KBM-7 (cell line): ENCODE data around the gene CST11.
A peak's percentile ranks its signal among the peaks of the same experiment; 100 is the strongest.

Experiments
- DNase-seq: peaks from one replicate; pipeline ENCODE4 v3.0.0-alpha.2; 2015
- in situ Hi-C: fragments of 300-500 bp; cut with MboI; formaldehyde crosslinking; loops from 2 replicates; pipeline ENCODE4 v1.14.3; 2020; ENCODE audit warnings: low sequenced_read_pairs, low pct_unique_long_range_greater_than_20kb, mixed read lengths

CST11 gene

DNA sequence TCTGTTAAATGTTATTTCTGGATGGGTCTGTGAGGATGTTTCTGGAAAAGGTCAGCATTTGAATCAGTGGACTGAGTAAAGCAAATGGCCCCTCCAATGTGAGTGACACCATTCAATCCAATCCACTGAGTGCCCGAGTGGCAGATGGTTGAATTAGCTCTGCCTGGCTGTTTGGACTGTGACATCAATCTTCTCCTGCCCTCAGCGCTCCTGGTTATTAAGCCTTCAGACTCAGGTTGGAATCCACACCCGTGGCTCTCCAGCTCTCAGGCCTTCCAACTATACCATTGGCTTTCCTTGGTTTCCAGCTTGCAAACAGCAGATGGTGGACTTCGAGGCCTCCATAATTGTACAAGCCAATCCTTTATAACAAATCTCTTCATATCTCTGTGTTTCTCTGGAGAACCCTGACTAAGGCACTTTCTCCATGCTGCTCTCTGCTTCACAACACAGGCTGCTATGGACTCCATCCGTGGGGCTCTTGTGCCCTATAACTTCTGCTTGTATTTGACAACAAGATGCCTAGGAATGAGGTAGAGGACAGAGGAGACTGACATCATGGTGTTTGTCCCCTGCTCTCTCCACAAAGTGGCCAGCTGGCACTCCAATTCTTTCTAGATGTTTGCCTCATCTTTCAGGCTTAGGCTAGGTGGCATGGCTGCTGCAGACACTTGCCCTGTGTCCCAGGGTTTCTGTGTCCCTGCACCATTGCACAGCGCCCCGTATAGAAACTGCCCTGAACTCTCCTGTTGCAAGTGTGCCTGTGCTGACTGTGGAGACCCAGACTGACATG is 18.0 kb downstream of the CST11 start:
- in situ Hi-C loops, result no loop called here

DNA sequence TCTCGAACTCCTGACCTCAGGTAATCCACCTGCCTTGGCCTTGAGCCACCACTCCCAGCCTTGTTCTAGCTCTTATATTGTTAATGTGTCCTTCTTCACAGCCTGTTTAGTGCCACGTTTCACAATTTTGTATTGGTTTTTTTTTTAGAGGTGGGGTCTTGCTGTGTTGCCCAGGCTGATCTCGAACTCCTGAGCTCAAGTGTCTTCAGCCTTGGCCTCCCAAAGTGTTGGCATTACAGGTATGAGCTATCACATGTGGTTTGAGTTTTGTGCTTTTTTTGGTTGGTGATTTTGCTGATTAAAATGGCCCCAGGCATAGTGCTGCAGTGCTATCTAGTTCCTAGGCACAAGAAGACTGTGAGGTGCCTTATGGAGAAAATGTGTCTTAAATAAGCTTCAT is 19.0 kb downstream of the CST11 start:
- DNase-seq, result no peak
- in situ Hi-C loops, result no loop called here

More for the DNA sequence above, 18.0 kb downstream of the CST11 start:
- no peak for DNase-seq

DNA sequence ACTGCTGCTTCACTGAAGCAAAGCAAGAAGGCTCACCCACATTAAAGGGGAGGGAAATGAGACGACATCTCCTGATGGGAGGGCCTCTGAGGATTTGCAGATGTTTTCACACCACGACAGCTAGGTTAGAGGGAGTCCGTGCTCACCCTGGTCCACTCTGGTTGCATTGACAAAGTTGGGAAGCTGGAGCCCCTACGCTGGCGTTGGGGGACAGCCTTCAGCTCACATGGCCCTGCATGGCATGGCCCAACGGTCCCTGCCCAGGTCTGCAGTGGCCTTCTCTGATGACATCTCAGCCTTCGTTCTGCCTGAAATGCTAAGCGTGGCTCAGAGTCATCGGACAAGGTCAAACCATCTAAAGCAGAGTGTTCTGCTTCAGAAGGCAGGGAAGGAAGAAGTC is 27.5 kb downstream of the CST11 start:
- in situ Hi-C loops, result no loop called here
- no peak for DNase-seq

DNA sequence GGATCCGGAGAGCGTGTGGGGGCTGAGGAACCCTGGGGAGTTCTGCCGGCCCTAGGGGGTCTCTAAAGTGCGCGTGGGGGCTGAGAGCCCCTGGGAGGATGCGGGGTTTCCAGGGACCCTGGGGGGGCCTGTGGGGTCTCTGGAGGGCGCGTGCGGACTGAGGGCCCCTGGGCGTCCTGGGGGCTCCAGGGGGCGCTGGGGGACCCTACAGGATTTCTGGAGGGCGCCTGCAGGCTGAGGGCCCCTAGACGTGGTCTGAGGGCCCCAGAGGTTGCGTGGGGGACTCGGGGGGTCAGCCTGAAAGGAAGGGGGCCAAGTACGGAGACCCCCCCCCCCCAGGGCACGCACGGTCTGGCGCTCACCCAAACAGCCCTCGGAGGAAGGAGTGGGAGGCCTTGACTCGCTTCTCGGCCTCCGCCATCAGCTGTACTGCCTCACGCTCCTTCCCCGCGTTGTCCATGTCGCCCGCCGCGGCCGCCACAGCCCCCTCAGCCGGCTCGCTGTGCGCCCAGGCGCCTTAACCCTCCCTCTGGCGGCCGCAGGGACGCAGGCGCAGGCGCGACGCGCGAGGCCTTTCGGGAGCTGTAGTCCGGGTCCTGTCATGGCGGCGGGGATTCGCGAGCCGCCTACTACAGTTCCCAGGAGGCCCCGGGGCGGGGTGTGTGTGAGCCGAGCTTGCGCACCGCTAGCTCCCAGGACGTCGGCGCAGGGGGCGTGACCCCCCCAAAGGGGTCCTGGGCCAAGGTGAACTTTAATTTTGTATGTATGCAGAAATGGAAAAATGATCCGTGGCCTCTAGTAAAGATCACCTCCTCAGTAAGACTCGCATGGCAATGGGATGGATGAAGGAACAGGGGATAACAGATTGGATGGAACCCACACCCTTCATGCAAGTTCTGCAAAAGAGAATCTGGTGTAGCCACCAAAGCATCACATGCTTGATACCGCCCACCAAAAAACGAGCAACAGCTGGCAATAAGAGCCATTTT is 31.4 kb downstream of the CST11 start, which contains the start of gene NAPB:
TSS of gene NAPB (minus strand) at position 546 of the 989 bp plus-strand sequence. CDS start at position 460, 86 bp downstream.
- DNase-seq, result peak; percentile 92
- in situ Hi-C loops, result no loop called here

DNA sequence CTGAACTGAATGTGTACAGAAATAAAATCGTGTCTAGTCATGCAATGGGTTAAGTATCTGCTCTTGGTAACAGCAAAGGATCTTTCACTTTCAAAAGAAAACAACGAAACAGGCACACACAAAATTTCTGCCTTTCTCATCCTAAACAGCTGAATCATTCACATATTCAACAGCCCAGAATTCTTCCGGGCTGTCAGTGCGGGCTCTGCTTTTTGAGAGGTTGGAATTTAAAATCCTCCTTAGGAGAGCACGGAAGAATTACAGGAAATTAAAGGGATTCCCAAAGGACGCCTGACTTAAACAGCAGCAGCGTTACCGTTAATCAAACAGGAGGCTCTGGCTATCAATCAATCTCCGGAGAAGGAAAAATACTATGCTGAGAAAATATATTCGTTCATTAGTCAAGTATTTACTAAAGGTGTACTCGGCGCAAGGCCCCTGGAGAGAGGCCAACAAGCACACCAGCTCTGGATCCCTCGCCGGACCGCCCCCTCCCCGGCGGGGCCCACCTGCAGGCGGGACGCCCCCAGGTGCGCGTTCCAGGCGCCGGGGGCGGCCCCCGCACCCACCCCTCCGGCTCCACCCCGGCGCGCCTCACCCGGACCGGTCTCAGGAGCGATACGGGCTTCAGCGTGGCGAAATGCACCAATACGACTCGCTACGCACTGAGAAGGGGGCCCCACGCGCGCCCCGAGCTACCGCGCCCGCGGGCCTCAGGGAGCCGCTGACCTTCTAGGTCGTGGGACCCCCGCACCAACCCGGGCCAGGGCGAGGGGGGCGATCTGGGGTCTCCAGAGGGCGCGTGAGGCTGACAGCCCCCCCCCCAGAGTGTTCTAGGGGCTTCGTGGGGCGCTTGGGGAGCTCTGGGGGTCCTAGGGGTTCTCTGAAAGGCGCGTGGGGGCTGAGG is 32.4 kb downstream of the CST11 start:
- peak; percentile 38 for DNase-seq
- in situ Hi-C loops, result no loop called here

DNA sequence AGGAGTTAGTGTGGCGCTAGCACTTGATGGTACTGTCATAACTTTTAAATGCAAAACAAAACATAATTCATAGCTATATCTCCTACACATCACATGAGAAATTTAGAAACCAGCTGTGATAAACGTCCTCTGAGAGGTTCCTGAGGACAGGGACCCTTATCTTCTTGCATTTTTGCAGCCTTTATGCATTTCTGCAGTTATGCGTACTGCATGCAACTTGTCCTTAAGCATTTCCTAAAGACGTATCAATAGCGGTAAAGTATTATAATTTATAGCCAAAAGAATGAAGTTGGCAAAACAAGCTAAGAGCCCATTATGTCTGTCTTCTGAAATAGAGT is 33.0 kb downstream of the CST11 start:
- no peak for DNase-seq
- in situ Hi-C loops, result no loop called here

DNA sequence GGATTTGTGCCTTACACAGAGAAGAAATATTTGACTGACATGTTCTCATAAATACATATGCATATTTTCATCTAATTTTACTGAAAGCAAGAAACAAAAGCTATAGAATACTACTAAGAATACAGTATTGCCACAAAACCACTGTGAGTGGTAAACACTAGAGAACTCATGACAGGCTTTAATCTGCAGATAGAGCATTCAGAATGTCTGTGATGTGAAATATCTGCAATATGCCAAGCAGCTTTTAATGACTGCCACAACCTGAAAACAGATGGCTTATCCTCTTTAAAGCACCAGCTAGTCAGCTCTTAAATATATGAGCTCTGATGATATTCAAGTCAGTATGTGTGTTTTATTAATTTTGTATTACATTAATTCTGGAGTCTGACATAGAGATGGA is 34.8 kb downstream of the CST11 start:
- DNase-seq, result no peak
- in situ Hi-C loops, result no loop called here

DNA sequence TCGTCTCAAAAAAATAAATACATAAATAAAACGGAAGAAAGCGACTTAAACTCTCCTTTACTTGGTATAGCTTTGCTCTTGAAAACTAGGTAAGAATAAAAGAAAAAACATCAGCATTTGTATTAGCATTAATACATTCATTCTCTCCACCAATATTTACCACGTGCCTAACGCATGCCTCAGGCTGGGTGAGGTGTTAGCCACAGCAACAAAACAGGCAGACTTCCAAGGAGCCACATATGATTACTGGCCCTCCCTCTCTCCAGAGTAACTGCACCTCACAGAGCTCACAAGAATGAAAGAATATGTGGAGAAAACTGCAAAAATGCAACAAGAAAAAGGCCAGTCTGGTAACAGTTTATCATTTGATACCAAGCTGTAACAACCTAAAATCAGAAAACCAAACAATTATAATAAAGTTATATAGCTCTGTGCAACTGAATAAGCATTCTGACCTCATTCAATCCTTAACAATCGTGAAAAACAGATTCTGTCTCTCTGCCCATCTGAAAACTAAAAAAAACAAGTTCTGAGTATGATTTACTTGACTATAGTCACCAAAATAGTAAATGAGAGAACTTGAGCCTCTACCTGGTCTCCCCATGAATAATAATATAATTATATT is 36.6 kb downstream of the CST11 start:
- in situ Hi-C loops, result no loop called here
- no peak for DNase-seq

DNA sequence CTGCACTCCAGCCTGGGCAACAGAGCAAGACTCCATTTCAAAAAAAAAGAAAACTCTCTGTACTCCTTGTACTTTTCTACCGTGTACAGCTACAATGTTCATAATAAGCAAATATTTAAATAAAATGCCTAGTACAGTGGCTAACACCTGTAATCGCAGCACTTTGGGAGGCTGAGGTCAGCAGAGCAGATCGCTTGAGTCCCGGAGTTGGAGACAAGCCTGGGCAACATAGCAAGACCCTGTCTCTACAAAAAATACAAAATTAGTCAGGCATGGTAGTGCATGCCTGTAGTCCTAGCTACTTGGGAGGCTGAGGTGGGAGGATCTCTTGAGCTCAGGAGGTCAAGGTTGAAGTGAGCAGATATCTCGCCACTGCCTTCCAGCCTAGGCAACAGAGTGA is 37.1 kb downstream of the CST11 start:
- in situ Hi-C loops, result no loop called here
- no peak for DNase-seq

DNA sequence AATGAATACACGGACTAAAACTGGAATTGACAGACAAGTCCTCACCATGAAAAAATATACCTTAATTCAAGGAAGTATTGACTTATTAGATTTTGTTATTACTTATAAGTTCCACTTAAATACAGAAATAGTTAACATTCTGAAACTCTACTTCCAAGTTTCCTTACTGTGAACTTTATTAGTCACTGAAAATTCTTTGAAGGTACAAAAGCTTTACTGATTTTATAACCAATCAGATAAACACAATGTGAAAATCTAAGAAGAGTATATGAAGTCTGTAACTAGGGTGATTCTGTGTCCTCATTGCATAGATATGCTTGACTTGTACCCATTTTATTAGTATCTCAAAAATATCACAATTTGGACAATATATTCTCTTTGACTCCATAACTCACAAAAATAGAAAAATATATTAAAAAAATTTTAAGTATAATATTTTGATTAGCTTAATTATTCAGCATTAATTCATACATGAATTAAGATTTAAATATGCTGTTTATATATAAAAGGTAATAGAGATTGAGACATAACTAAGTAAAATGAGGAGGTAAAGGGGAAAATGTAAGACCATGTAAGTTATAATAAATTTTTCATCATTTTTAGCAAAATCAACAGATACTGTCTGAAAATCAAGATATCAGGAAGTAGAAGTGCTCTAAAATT is 38.0 kb downstream of the CST11 start:
- in situ Hi-C loops, result no loop called here
- no peak for DNase-seq

DNA sequence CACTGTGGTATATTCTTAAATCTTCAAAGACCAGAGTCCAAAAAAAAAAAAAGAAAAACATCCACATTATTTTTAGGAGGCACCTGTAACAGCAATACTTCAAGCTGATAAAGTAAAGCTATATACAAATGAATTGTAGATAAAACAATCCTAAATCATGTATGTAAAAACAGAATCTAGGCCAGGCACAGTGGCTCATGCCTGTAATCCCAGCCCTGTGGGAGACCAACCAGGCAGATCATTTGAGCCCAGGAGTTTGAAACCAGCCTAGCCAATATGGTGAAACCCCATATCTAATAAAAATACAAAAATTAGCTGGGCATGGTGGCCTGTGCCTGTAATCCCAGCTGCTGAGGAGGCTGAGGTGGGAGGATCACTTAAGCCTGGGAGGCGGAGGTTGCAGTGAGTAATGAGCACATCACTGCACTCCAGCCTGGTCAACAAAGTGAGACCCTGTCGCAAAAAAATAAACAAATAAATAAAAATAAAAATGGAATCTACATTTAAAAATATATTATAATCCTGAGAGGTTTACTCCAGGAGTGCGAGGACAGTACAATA is 38.7 kb downstream of the CST11 start:
- in situ Hi-C loops, result no loop called here
- no peak for DNase-seq

DNA sequence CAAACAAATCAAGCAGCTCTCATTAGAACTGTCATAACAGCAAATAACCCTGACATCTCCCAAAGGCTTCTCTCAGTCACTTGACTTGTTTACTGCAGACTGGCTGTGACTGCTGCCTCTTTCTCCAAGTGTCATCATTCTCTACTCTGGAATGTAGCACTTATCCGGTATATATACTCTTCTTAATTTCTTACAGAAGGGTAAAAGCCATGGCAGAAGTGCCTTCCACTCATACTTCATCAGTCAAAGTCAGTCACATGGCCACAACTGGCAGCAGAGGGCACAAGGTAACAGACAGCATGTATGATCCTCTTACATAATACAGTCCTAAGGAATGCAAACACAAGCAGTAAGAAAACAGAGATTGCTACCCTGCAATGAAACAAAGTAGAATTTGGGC is 40.6 kb downstream of the CST11 start:
- in situ Hi-C loops, result no loop called here
- no peak for DNase-seq

DNA sequence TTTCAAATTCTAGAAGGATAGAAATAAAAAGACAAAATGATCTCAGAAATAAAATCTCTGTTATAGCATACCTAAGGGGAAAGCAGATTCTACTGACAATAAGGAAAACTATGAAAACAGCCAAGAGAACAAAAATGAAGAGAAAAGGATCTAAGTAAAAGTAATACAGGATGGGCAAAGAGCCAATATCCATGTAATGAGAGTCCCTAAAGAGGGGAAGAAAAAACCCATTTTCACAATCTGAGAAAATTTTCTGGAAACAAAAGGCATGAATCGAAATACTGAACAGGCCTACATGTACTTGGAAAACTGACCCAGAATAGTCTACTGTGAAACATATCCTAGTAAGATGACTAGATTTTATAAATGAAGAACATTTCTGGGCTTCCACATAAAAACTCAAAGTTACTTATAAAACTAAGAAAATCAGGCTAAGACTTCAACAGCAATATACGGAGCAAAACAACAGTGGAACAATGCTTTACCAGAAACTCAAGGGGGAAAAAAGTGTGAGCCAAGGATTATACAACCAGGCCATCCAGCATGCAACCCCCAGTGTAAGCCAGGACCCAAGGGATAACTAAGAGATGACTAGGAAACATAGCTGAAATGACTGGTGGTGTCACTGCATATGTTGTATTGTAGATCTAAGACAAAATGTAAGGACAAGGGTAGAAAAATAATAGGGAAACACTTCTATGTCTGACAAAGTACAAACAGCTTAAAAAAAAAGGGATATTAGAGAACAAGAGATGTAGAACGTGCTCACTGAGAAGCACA is 41.6 kb downstream of the CST11 start:
- in situ Hi-C loops, result no loop called here
- no peak for DNase-seq

DNA sequence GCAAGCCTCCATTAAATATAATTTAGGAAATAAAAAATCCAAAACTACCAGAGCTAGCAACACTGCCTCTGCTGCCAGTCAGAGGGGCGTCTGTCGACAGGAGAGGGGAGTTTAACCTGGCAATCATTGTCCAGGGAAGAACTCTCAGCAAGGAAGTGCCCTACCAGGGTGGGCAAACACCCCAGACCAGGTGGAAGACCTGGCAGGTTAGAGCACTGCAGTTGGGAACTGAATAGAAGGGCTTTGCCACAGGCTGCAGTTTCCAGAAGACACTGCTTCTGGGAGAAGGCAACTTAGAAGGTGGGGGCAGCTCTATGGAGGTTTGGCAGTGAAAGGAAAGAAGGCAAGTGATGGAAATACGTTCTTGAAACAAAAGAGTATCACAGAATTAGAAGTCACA is 42.9 kb downstream of the CST11 start:
- in situ Hi-C loops, result no loop called here
- no peak for DNase-seq

DNA sequence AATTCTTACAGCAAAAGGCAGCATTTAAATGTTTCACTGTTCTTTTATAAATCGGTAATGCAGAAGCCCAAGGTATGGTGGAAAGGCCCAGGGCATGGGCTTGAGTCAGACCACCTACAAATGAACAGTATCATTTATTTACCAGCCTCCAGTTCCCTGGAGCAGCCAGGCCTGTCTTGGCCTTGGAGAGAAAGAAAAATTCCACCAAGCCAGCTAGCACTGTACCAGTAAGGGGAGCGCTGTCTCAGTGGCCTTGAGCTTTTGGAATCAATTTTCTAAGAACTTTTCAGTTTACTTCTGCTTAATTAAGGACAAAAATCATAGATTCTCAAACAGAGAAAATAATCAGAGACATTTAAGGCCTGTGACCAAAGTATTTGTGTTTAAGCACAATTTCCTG is 43.7 kb downstream of the CST11 start:
- in situ Hi-C loops, result no loop called here
- DNase-seq, result no peak

DNA sequence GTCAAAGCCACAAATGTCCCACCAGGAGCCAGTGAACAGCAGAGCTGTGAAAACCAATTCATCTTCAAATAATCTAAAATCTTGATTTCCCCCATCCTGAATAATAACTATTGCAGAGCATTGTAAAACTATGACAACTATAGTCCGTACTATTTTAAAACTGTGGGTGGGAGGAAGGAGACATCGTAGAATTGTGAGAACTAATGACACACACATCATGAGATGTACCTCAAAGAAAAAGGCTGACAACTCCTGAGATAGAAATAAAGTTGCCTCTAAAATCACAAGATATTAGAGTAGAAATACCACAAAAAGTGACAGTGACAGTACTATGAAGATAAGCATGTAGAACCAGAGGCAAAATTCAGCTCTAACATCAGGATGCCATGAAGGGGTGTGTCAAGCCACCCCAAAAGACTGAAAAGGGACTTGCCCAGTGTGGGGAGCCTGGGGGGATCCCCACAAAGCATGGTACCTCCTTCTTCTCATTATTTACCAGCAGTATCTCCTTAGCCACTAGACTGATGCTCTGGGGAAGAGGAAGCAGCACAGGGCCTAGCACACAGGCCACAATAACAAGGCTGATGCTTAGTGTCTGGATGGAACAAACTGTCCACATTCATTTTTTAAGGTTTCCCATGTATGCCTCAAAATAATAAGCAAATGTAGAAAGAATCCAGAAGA is 44.8 kb downstream of the CST11 start:
- in situ Hi-C loops, result no loop called here
- DNase-seq, result no peak

DNA sequence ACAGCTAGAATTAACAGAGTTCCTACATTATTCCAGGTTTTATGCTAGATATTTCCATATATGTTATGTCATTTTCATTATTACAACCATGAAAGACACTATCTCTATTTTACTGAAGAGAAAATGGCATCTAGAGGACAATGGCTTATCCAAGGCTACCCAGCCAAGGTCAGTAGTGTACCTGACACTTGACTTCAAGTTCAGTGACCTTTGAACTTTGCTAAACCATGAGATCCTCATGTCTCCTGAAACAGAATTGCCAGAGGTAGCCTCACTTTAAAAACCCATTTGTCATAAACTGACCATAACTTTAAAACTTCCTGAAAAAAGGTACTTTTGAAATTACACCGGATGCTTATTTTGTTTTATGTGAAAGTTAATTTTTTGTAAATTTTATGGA is 45.8 kb downstream of the CST11 start:
- in situ Hi-C loops, result no loop called here
- DNase-seq, result no peak
